A549 (cell line): Measurements from ENCODE around the gene CERK. TPM values are rescaled to one million over a fixed set of nuclear protein-coding genes. Genes with fewer than 3 reads are reported as not detected.
A peak's percentile ranks its signal among the peaks of the same experiment; 100 is the strongest.
"Not testable (repeated sequence)": the region's sequence is repeated elsewhere in the genome, so short reads cannot be mapped to it uniquely, and the experiment has no call there.

Source experiments
- ATAC-seq, 2 experiments: fragments of 200-7000 bp in 1 of 2; fragments of >200 bp in 1 of 2; cut with Nextera tagmentation in 1 of 2; cut with Tn5 transposase in 1 of 2; 3 replicates each; pipeline versions ENCODE4 v1.8.0 to v1.9.1; 2018 to 2020; ENCODE audit warnings: mild to moderate bottlenecking in 1 of 2, moderate library complexity in 1 of 2
- CTCF ChIA-PET: fragments of 300-600 bp; sonication (Branson Sonifier 250); formaldehyde crosslinking; extraction: SDS; loops from one replicate; lab custom pipeline; 2021; ENCODE audit warnings: antibody characterized with exemption, inconsistent platforms; lab: Yijun Ruan, JAX
- POLR2A ChIA-PET: fragments of 350-600 bp; formaldehyde crosslinking; extraction: SDS; loops from one replicate; lab custom pipeline; 2021; ENCODE audit warnings: antibody characterized with exemption, inconsistent platforms; lab: Yijun Ruan, JAX
- DNase-seq, 2 experiments: peaks; one replicate each; pipeline versions ENCODE4 v3.0.0 to v3.0.0-alpha.2; 2011 to 2016; ENCODE audit warnings: low read depth in 1 of 2, low spot score in 1 of 2
- FAIRE-seq: peaks from 2 replicates; lab custom pipeline; 2011; peaks lifted over from hg19 to GRCh38; lab: Jason Lieb, UNC
- H3K27ac ChIP-seq, 2 experiments: fragments of >200 bp; sonication (Bioruptor Twin); formaldehyde crosslinking; 3 replicates each; pipeline ENCODE4 v1.5.1; 2016 to 2017
- H3K4me1 ChIP-seq: fragments of >200 bp; sonication (Bioruptor Twin); formaldehyde crosslinking; 3 replicates; pipeline ENCODE4 v1.6.1; 2016
- H3K4me2 ChIP-seq: fragments of >200 bp; sonication (Bioruptor Twin); formaldehyde crosslinking; 3 replicates; pipeline ENCODE4 v1.6.1; 2016
- H3K4me3 ChIP-seq: fragments of >200 bp; sonication (Bioruptor Twin); formaldehyde crosslinking; 3 replicates; pipeline ENCODE4 v1.5.1; 2016
- H3K9me3 ChIP-seq: fragments of >200 bp; sonication (Bioruptor Twin); formaldehyde crosslinking; 3 replicates; pipeline ENCODE4 v1.6.1; 2016
- BCL3 ChIP-seq: fragments of >200 bp; sonication (Bioruptor Twin); formaldehyde crosslinking; IDR thresholded peaks from 3 replicates; pipeline ENCODE4 v1.6.1; 2016
- CEBPB ChIP-seq, 2 experiments: fragments of >200 bp in 1 of 2; sonication (Bioruptor Twin) in 1 of 2; formaldehyde crosslinking in 1 of 2; IDR thresholded peaks; 2 replicates each; pipeline ENCODE4 v1.6.1; 2012 to 2016
- CHD2 ChIP-seq: fragments of 150-350 bp; IDR thresholded peaks from 2 replicates; pipeline ENCODE4 v1.6.1; 2014; ENCODE audit warnings: low read length; ENCODE audit not compliant: partially characterized antibody
- EHF ChIP-seq: fragments of 250-450 bp; sonication (Bioruptor Pico); IDR thresholded peaks from 2 replicates; pipeline ENCODE4 v1.5.0; 2020; ENCODE audit warnings: mild to moderate bottlenecking
- FOSB ChIP-seq: fragments of 250-450 bp; sonication (Bioruptor Pico); IDR thresholded peaks from 2 replicates; pipeline ENCODE4 v1.5.0; 2020; ENCODE audit warnings: mild to moderate bottlenecking, moderate library complexity
- GATA3 ChIP-seq: IDR thresholded peaks from 2 replicates; pipeline ENCODE4 v1.6.1; 2012; ENCODE audit warnings: borderline replicate concordance
- HES2 ChIP-seq: fragments of >200 bp; sonication (Bioruptor Twin); formaldehyde crosslinking; IDR thresholded peaks from 2 replicates; pipeline ENCODE4 v1.6.1; 2016
- HEYL ChIP-seq: fragments of 250-450 bp; sonication (Bioruptor Pico); IDR thresholded peaks from 2 replicates; pipeline ENCODE4 v1.8.0; 2021; ENCODE audit warnings: mild to moderate bottlenecking, moderate library complexity
- HMGXB4 ChIP-seq: fragments of 250-450 bp; sonication (Bioruptor Pico); IDR thresholded peaks from 2 replicates; pipeline ENCODE4 v1.5.0; 2021; ENCODE audit warnings: mild to moderate bottlenecking, moderate library complexity, borderline replicate concordance
- HOXA7 ChIP-seq: fragments of 250-450 bp; sonication (Bioruptor Pico); IDR thresholded peaks from 2 replicates; pipeline ENCODE4 v1.5.0; 2020; ENCODE audit warnings: mild to moderate bottlenecking, moderate library complexity
- HOXB5 ChIP-seq: fragments of 250-450 bp; sonication (Bioruptor Pico); IDR thresholded peaks from 2 replicates; pipeline ENCODE4 v1.5.0; 2020; ENCODE audit warnings: mild to moderate bottlenecking, moderate library complexity
- JUNB ChIP-seq: fragments of >200 bp; sonication (Bioruptor Twin); formaldehyde crosslinking; IDR thresholded peaks from 2 replicates; pipeline ENCODE4 v1.6.1; 2016
- KDM1A ChIP-seq: fragments of 200-600 bp; sonication (generic); IDR thresholded peaks from 2 replicates; pipeline ENCODE4 v1.6.1; 2016; ENCODE audit warnings: low read depth, mild to moderate bottlenecking
- MAFK ChIP-seq: fragments of 450-650 bp; IDR thresholded peaks from 2 replicates; pipeline ENCODE4 v1.6.1; 2014; ENCODE audit not compliant: partially characterized antibody
- MAX ChIP-seq: IDR thresholded peaks from 2 replicates; pipeline ENCODE4 v1.6.1; 2012
- NPAS2 ChIP-seq: fragments of 250-450 bp; sonication (Bioruptor Pico); IDR thresholded peaks from 2 replicates; pipeline ENCODE4 v1.8.0; 2022; ENCODE audit warnings: mild to moderate bottlenecking, moderate library complexity, borderline replicate concordance
- POLR2A ChIP-seq: IDR thresholded peaks from 2 replicates; pipeline ENCODE4 v1.6.1; 2012; ENCODE audit warnings: mild to moderate bottlenecking, low read length
- SREBF2 ChIP-seq: fragments of 450-650 bp; IDR thresholded peaks from 2 replicates; pipeline ENCODE4 v1.6.1; 2014; ENCODE audit warnings: mild to moderate bottlenecking, moderate library complexity
- ZC3H11A ChIP-seq: fragments of 450-650 bp; IDR thresholded peaks from 2 replicates; pipeline ENCODE4 v1.6.1; 2014; ENCODE audit warnings: antibody characterized with exemption, mild to moderate bottlenecking
- ZFP36 ChIP-seq: fragments of 450-650 bp; IDR thresholded peaks from 2 replicates; pipeline ENCODE4 v1.6.1; 2014; ENCODE audit warnings: borderline replicate concordance; ENCODE audit not compliant: partially characterized antibody
- WGBS: methylation state at CpG from one replicate; pipeline ENCODE4 v1.1.6; 2017; ENCODE audit errors: missing lambda C conversion rate; 5-methylcytosine and 5-hydroxymethylcytosine counted together
- polyA plus RNA-seq, 4 experiments: library from polyadenylated mRNA; depleted of rRNA in 3 of 4; stranded (reverse); fragments of >200 nt; fragmentation: RNase III in 1 of 4; extraction: RNeasy Plus Mini Kit Qiagen cat#74134 plus additional on column Dnase treatment in 1 of 4; gene quantifications; 2 replicates in 3 of 4; 3 replicates in 1 of 4; pipeline ENCODE4 v1.2.3, GENCODE V29; 2011 to 2017
- TF ChIP-seq, protein P1 (sequence below): fragments of >200 bp; sonication (Bioruptor Twin); formaldehyde crosslinking; IDR thresholded peaks from 3 replicates; pipeline ENCODE4 v1.5.1; 2016

The CERK gene
- polyA plus RNA-seq, 2 of the 4 experiments (the other 2 are of a cell fraction) = 13.1 to 15.6 TPM

DNA sequence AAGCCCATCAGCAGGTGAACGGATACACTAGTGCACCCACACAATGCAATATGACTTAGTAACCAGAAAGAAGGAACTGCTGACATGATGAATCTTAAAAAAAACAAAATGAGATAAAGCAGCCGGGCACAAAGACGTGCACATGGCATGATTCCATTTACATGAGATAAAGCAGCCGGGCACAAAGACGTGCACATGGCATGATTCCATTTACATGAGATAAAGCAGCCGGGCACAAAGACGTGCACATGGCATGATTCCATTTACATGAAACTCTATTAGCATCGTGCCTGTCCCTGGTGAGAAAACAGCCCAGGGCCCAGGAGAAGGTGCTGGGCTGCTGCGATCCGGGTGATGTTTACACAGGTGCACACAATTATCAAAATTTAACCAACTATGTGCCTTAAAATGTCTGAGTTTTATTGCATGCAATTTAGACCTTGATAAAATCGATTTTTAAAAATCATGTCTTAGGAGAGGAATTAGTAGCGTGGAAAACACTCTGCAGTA is 3.8 kb downstream of the CERK start:
- H3K4me3 ChIP-seq, H3K9me3 ChIP-seq, DNase-seq, ATAC-seq, H3K27ac ChIP-seq, FAIRE-seq, H3K4me2 ChIP-seq, CTCF ChIA-PET: not testable (repeated sequence)
- 81% methylated on average over 12 of the region's 12 CpGs for WGBS
- POLR2A ChIA-PET = interaction anchor here (0.5 kb wide), 1 partner anchor 28 kb away, joined by 3 read pairs; the partner anchor contains the start of gene TBC1D22A
- peak; percentile 8 for TF ChIP-seq MAFK
- H3K4me1 ChIP-seq = peaks cover 12% of the 10 kb centered on the region

GRCh38 chr22:46732513-46732912 is 5.5 kb downstream of the CERK start:
- H3K4me2 ChIP-seq = no peak overlapping the region
- no peak for TF ChIP-seq GATA3
- TF ChIP-seq MAFK = no peak
- no peak for TF ChIP-seq SREBF2
- TF ChIP-seq HMGXB4 (CRISPR knock-in tag) = no peak
- no peak for TF ChIP-seq MAX
- TF ChIP-seq FOSB = no peak
- TF ChIP-seq EHF (CRISPR knock-in tag) = no peak
- no peak for TF ChIP-seq CEBPB (IDR thresholded peaks at IDR 0.05)
- no peak for TF ChIP-seq HOXA7 (CRISPR knock-in tag)
- TF ChIP-seq CHD2 = no peak
- TF ChIP-seq, protein P1, sequence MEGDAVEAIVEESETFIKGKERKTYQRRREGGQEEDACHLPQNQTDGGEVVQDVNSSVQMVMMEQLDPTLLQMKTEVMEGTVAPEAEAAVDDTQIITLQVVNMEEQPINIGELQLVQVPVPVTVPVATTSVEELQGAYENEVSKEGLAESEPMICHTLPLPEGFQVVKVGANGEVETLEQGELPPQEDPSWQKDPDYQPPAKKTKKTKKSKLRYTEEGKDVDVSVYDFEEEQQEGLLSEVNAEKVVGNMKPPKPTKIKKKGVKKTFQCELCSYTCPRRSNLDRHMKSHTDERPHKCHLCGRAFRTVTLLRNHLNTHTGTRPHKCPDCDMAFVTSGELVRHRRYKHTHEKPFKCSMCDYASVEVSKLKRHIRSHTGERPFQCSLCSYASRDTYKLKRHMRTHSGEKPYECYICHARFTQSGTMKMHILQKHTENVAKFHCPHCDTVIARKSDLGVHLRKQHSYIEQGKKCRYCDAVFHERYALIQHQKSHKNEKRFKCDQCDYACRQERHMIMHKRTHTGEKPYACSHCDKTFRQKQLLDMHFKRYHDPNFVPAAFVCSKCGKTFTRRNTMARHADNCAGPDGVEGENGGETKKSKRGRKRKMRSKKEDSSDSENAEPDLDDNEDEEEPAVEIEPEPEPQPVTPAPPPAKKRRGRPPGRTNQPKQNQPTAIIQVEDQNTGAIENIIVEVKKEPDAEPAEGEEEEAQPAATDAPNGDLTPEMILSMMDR = no peak
- POLR2A ChIA-PET = no interaction called here
- ATAC-seq (no peak), DNase-seq (no peak), FAIRE-seq (no peak)
- CTCF ChIA-PET = no interaction called here
- H3K27ac ChIP-seq = no peak overlapping the region
- WGBS = 87% methylated on average over 7 of the region's 7 CpGs
- H3K4me3 ChIP-seq = no peak overlapping the region
- H3K4me1 ChIP-seq = peaks cover 11% of the 10 kb centered on the region; the same call in 2 of the 3 replicates
- no peaks in the 10 kb centered on the region for H3K9me3 ChIP-seq

DNA sequence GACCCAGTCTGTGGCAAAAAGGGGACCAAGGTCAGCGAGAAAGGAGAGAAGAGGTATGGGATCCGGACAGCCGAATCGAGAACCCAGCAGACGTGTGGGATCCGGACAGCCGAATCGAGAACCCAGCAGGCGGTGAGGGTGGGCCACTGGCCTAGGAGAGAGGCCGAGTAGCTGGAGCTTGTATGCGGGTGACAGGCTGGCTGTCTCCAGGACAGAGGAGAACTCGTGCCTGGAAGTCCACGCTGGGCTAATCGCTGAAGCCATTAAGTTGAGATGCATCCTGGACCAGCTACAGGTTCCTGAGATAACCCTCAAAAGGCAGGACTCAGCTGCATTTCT is 6.0 kb downstream of the CERK start:
- H3K27ac ChIP-seq = no peak overlapping the region
- DNase-seq (no peak), FAIRE-seq (no peak), ATAC-seq (no peak)
- H3K4me1 ChIP-seq = peaks cover 10% of the 10 kb centered on the region; the same call in 2 of the 3 replicates
- WGBS = 97% methylated on average over 14 of the region's 14 CpGs
- CTCF ChIA-PET = no interaction called here
- POLR2A ChIA-PET = no interaction called here
- H3K4me3 ChIP-seq = no peak overlapping the region
- no peak overlapping the region for H3K4me2 ChIP-seq
- no peaks in the 10 kb centered on the region for H3K9me3 ChIP-seq
- TF ChIP-seq ZC3H11A (no peak), JUNB (no peak), ZFP36 (no peak), POLR2A (no peak), NPAS2 (CRISPR knock-in tag) (no peak), HOXA7 (CRISPR knock-in tag) (no peak), HEYL (CRISPR knock-in tag) (no peak), HES2 (no peak), HMGXB4 (CRISPR knock-in tag) (no peak), BCL3 (no peak), MAFK (no peak), HOXB5 (CRISPR knock-in tag) (no peak), FOSB (no peak), KDM1A (no peak)
